DMS153 (cell line): ENCODE measurements around the gene ARFGAP2.
A peak's percentile ranks its signal among the peaks of the same experiment; 100 is the strongest.
"Not testable (repeated sequence)": the region's sequence is repeated elsewhere in the genome, so short reads cannot be mapped to it uniquely, and the experiment has no call there.

Experiments
- DNase-seq: peaks from one replicate; lab custom pipeline; 2025; lab: John Stamatoyannopoulos, UW

ARFGAP2 gene

DNA sequence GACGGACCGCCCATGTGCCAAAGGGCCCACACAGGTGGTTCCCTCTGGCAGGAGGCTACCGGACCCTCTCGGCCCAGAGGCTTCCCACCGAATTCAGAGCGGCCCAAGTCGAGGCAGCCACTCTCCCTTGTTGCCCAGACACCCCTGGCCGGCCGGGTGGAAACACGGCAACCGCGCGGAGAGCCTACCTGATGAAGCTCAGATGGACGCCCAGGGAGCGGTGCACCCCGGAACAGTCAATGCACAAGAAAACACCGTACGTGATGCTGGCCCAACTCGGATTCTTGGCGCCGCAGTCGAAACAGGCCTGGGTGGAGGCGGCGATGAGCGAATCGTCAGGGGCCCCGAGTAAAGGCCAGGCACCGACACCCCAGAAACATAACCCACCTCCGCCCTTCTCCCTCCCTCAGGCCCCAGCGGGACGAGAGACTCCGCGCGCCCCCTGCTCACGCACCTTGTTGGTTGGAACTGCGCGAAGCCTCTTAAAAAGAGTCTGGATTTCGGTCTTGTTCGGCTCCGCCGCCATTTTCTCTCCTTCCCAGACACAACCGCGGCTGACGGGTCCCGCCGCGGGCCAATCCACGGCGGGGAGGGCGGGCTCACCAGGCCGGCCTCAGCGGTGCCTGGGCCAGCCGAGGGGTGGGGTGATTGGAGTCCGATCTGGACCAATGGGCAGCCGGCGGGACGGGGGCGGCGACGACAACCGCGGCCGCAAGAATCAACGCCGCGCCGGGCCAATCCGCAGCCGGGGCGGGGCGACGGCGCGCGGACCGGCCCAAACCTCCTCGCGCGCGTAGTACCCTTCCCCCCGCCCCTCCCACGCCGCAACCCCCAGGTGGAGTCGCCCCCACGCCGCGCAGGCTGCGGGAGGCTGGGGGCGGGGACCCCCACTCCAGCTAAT lies at the start of gene ARFGAP2:
Gene ARFGAP2, minus strand, starts transcription at position 552 of the 901 bp plus-strand sequence. Its CDS starts 26 bp downstream, at position 526.
- peak; percentile 91 for DNase-seq

DNA sequence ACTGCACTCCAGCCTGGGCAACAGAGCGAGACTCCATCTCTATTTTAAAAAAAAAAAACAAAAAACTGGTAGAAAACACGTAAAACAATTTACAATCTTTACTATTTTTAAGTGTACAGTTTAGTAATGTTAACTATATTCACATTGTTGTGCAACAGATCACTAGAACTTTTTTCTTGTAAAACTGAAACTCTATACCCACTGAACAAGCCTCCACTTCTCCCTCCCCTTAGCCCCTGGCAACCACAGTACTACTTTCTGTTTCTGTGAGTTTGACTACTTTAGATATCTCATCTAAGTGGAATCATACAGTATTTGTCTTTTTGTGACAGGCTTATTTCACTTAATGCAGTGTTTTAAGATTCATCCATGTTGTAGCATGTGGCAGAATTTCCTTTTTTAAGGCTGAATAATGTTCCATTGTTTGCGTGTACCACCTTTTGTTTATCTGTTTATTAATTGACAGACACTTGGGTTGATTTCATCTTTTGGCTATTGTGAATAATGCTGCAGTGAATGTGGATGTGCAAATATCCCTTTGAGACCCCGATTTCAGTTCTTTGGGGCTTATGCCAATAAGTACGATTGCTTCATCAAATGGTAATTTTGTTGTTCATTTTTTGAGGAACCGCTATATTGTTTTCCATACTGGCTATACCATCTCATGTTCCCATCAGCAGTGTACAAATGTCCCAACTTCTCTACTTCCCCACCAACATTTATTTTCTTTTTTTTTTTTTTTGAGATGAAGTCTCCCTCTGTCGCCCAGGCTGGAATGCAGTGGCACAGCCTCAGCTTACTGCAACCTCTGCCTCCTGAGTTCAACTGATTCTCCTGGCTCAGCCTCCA lies 49.1 kb upstream of the ARFGAP2 start:
- DNase-seq = no peak

DNA sequence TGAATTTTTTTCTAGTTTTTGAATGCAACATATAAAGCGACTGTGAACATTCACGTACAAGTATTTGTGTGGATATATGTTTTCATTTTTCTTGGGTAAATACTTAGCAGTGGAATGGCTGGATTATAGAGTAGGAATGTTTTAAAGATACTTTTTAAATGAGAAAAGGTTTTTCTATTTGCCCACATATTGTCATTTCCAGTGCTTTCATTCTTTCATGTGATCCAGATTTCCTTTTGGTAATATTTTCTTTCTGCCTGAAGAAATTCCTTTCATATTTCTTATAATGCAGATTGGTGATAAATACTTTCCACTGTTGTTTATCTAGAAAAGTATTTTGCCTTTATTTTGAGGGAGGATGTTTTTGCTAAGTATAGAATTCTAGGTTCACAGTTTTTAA lies 46.0 kb upstream of the ARFGAP2 start:
- no peak for DNase-seq

DNA sequence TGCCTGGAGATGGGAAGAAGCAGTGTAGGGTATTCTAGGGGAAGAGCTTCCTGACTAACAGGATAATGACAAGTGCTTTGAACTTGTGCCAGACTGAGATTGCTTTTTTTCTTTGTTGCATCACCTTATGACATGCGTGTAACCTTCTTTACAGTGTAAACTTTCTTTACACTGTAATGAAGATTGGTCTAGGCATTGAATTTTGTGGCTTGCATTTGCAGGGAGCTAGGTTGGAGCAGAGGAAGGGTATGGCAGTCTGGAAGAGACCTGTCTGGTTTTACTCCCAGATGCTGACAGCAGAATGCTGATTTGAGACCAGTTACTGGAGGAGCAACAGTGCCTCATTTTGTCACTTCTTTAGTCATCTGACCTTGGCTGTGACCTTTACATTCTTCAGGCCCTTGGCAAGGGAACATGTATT lies 43.7 kb upstream of the ARFGAP2 start:
- no peak for DNase-seq

DNA sequence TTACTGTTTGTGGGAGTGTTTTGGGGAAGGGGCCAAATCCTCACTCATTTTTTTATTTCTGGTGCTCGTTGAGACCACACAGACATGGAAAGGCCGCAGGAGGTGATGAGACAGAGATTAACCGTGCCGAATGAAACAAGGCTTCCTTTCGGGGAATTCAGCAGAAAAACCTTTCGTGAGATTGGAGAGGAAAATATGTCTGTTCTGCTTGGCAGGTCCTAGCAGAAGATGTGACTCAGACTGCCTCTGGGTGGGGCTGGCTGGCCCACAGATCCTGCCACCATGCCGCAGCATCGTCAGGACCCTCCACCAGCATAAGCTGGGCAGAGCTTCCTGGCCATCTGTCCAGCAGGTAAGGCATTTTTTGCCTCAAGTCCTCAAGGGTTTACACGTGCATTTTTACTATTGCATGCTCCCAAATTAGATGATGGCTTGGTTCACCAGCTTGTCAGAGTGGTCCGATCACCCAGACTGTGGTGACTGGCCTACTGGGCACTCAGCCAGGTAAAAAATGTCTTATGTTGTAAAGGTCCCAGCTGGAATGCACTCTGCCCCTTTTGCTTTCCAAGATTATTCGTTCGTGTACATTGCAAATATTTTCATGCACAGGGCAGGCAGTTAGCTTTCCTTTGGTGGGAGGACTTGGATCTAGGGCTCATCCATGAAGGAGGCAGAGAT lies 39.6 kb upstream of the ARFGAP2 start:
- DNase-seq = peak; percentile 11

DNA sequence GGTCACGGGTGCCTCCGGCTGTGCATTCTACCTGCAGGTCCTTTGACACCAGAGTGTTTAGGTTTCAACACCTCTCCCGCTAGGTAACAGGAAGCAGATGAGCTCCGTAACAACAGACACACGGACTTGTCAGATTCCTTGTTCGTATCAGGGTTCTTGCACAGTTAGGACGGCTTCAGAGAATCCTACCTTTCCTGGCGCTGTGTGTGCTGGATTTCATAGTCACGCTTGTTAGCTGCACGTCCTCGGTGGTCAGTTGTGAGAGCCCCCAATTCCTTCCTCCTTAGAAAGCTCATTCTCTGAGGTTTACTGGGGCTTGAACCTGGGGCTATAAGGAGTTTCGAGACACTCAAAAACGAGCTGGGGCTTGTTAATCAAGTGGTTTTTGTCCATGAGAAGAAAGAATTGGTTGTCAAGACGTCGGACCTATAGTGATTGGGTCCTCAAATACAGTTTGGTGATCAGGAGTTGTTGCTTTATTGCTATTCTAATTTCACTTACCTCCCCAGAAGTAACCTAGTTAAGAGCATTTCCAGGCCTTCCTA lies 38.8 kb upstream of the ARFGAP2 start:
- no peak for DNase-seq

DNA sequence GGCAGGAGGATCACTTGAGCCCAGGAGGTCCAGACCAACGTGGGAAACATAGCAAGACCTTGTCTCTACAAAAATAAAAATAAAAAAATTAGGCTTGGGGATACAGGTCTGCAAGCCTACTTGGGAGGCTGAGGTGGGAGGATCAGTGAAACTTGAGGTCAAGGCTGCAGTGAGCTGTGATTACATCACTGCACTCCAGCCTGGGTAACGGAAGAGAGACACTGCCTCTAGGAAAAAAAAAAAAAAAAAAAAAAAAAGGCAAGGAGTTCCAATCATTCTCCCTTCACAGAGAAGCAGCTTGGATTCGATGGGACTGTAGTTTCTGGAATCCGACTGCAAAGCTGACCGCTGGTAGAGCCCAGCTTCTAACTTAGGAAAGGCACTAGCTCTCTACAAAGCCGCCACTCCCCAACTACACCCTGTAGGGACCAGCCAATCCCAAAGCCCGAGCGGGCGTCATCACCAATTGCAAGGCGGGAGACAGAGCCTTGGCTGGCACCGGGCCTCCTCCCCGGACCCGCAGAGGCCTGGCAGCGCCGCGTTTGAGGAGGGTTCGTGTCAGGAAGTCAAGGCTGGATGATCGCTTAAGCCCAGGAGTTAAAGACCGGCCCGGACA lies 37.4 kb upstream of the ARFGAP2 start:
- DNase-seq = peak; percentile 89

DNA sequence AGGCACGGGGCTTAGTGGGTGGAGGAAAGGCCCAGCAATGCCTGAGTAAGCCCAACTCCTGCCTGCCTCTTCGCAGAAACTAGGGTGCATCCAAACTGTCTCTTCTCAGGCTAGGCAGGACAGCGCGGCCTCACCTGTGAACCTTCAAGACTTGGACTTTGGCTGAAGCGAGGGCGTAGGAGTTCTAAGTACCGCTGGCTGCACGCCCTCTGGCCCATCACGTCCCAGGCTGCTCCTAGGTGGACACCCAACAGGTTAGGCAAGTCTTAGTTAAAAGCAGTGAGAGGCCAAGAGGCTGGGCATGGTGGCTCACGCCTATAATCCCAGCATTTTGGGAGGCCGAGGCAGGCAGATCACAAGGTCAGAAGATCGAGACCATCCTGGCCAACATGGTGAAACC lies 36.3 kb upstream of the ARFGAP2 start:
- no peak for DNase-seq

DNA sequence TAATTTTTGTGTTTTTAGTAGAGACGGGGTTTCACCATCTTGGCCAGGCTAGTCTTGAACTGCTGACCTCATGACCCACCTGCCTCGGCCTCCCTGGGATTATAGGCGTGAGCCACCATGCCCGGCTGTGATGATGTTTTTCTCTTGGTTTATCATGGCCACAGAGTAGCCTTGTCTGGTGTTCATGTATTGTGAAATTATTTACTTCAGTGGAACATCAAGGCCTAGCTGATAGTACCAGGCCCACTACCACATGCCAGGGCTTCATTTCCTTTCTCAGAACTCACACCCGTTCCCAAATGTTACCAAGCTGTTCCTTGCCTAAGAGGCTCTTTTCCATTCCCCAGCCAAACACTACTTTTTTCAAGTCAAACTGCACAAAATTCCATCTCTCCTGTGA lies 31.9 kb upstream of the ARFGAP2 start:
- no peak for DNase-seq

DNA sequence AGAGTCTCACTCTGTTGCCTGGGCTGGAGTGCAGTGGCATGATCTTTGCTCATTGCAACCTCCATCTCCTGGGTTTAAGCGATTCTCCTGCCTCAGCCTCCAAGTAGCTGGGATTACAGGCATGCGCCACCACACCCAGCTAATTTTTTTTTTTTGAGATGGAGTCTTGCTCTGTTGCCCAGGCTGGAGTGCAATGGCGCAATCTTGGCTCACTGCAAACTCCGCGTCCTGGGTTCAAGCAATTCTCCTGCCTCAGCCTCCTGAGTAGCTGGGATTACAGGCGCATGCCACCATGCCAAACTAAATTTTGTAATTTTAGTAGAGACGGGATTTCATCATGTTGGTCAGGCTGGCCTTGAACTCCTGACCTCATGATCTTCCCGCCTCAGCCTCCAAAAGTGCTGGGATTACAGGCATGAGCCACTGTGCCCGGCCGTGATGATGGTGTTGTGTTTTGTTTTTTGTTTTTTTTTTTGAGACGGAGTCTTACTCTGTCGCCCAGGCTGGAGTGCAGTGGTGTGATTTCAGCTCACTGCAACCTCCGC lies 31.4 kb upstream of the ARFGAP2 start:
- not testable (repeated sequence) for DNase-seq

DNA sequence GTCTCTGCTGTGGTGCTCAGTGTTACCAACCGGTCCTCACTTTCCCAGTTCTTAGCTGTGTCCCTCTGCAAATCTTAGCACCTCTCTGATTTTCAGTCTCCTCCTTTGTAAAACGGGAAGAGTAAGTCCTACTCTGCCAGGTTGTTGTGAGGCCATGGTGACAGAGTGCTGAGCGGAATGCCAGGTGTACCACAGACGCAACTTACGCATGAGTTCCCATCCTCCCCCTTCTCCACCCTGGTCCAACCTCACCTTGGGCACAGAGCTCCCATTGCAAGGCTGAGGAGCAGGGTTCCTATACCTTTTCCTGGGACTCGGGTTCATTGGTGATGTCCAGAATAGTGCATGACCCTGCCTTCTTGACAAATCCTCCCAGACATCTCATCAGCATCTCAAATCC lies 30.8 kb upstream of the ARFGAP2 start:
- no peak for DNase-seq

DNA sequence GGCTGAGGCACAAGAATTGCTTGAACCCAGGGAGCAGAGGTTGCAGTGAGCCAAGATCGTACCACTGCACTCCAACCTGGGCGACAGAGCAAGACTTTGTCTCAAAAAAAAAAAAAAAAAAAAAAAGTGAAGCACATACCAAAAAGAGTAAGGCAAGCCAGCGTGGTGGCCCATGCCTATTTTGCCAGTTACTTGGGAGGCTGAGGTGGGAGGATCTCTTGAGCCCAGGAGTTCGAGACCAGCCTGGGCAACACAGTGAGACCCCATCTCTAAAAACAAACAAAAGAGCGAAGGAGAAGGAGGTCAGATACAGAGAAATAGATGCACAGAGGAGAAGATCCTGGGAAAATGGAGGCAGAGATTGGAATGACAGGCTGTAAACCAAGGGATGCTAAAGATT lies 29.9 kb upstream of the ARFGAP2 start:
- not testable (repeated sequence) for DNase-seq

DNA sequence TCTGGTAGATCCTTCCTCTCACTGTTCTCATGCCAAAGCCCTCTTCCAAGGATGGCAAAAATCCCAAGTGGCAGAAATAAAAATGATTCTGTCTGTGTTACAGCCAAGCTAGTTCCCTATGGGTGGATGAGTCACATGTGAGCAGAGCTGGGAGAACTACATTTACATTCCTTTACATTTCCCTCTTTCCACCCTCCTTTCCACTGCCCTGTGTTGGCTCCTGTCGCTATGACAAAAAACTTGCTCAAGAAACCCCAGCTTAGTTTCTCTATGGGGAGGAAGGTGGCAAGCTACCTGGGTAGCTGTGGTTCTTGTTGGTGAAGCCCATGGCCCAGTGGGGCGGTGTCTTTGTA lies 27.9 kb upstream of the ARFGAP2 start:
- DNase-seq = no peak

DNA sequence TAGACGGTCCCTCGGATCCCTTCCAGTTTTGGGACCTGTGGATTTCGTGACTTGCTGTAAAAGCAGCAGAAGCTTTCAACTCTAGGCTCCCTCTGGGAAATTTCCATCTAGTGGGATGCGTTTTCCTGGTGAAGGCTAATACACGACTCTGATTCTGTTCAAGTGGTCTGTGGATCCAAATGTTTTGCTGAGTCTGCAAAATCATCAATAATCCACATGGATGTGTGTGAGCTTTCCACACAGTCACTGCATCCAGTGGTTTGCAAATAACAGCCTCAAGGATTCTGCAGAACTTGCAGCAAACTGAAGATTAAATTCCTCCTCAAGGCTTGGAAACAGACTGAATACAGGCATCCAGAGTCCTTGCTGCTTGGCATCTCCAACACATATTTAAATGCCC lies 25.9 kb upstream of the ARFGAP2 start:
- no peak for DNase-seq

DNA sequence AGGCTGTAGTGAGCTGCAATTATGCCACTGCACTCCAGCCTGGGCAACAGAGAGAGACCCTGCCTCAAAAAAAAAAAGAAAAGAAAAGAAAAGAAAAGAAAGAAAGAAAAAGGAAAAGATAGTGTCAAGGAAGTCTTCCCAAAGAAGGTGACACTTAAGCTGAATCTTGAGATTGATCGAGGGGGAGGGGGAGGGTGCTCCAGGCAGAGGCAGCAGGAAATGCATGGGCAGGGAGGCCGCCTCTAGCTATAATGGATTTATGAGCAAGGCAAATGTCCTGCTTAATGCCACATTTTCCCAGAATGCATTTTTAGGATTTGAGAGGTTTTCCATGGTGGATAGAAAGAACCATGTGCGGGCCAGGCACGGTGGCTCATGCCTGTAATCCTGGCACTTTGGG lies 24.3 kb upstream of the ARFGAP2 start:
- no peak for DNase-seq

DNA sequence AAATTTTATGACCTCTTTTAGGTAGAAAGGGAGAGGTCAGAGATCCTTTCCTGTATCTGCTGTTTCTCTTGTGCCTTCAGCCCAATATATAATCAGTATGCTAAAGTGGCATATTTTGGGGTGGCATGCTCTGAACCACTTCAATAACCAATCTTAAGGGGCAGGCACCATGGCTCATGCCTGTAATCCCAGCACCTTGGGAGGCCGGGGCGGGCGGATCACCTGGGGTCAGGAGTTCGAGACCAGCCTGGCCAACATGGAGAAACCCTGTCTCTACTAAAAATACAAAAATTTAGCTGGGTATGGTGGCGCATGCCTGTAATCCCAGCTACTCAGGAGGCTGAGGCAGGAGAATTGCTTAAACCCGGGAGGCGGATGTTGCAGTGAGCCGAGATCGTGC lies 21.5 kb upstream of the ARFGAP2 start:
- DNase-seq = not testable (repeated sequence)

DNA sequence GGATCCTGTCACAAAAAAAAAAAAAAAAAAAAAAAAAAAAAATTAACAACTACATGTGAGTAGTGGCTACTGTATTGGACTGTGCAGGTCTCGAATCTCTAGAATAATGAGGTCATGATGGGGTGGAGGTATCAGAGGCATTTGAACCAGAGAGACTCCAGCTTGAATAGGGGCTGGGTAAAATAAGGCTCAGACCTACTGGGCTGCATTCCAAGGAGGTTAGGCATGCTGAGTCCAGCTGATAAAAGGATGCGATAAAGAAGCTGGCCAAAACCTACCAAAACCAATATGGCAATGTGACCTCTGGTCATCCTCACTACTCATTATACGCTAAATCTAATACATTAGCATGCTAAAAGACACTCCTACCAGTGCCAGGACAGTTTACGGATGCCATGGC lies 15.4 kb upstream of the ARFGAP2 start:
- DNase-seq = no peak

DNA sequence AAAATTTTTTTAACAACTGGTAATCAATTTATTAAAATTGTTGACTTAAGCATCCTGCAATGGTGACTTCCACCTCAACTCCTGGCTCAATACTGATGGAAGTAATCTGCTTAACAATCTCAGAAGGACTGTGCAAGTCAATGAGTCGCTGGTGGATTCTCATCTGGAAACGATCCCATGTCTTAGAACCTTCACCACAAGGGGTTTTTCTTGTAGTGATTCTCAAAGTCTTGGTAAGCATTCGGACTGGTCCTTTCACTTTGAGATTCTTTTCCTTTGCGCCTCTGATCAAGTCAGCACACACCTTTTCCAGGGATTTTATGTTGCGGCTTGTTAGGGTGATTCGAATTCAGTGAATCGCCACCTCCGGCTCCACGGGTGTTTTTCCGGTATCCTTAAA lies 14.5 kb upstream of the ARFGAP2 start:
- DNase-seq = not testable (repeated sequence)

DNA sequence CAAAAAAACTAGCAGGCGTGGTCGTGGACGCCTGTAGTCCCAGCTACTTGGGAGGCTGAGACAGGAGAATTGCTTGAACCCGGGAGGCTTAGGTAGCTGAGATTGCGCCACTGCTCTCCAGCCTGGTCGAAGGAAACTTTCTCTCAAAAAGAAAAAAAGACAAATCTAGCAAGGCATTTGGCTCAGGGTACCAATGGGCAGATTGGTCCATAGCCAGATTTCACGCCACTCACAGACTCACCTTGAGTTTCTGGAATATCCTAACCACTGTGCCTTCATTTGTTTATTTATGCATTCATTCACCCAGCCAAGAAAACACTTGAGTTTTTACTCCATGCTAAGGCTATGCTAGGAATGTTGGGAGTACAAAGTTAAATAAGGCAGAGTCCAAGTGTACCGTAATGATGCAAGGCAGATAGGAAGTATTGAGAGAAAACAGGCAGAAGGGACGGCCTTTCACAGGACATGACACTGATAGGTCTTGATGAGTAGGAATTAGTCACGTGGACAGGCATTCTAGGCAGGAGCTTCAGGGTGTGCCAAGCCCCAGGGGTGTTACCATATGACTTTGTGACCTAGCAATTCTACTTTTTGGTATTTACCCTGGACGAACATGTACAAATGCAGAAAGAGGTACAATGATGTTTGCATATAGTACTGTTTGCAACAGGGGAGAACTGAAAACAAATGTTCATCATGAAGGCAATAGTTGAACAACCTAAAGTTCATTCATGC lies 12.6 kb upstream of the ARFGAP2 start:
- no peak for DNase-seq

DNA sequence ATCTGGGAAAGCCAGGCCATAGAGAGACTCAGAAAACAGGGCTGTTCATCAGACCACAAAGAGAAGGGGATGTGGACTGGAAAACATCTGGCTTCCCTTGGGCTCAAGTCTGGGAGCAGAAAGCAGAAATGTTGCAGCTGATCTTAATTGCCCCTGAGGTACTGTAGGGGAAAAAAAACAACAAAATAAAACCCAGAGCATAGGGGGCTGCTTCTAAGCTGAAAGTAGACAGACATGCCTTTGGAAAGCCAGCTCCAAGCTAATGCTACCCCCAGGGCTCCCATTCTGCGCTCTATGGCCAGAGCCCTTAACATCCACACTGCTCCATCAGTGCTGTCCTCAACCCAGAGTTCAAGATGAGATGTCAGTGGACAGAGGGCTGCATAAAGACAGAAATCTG lies 11.6 kb upstream of the ARFGAP2 start:
- no peak for DNase-seq

DNA sequence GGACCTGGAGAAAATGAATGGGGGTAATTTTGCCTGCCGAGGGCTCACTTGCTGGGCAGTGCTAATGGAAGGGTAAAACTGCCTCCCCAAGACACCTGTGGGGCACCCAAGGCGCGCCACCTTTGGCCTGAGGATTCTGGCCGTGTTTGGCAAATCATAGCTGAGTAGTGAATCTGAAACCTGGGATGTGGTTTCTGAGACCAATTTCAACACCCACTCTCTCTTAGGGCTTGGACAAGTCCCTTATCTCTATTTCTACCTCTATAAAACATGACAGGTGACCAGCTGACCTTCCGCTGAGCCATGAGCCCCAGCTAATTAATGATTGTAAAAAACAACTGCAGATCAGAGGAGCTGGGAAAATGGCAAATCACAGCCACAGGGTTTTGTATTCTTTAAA lies 11.0 kb upstream of the ARFGAP2 start:
- no peak for DNase-seq
